ENCODE measurements around the gene KLF13.

The KLF13 gene

DNA sequence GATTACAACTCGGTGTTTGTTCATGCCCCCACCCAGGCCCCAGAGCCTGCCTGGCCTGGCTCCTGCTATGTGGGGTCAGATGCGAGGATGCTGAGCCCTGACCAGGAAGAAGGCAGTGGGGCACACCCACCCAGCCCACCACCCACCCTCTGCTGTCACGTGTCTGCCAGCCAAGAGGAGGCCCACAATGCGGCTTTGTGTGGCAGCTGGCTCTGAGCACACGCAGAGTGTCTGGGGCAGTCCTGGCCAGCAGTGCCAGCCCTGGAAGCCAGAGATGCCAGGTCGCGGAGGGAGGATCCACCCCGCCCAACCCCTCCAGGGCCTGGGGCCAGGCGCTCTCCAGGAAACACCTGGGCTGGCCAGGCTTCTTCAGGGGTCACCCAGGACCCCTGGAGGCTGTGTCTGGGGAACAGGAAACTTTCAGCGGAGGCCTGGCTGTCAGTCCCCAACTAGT lies 26.4 kb upstream of the KLF13 start:
- DNase-seq (ENCODE audit: low read depth) = no peak

DNA sequence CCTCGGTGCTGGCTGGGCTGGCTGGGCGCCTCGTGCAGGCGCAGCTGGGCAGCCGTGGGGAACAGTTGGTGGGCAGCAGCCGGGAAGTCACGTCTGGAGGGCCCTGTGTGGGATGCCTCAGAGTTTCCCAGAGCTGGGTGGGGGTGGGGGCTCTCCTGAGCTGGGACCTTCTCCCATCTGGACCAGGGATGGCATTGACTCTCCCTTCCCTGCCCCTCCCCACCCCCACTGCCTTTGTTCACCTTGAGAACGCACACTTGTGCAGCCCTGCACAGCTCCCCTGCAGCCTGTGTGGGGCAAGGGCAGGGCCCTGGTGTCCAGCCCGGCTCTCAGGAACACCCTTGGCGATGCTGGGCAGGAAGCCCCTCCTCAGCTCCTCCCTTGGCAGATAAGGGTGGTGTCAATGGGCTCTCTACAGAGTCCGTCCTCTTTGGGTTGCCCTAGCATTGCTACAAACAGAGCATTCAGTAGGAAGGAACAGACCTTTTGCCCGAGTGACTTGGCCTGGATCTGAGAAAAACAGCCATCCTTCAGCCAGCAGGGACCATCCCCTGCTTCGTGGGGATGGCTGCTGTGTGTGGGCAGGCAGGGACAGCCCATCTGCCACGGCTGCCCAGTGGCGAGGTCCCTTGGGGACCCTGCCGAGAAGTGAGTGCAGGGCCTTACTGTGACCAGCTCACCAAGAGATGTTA lies 25.5 kb upstream of the KLF13 start:
- DNase-seq (ENCODE audit: low read depth) = no peak

DNA sequence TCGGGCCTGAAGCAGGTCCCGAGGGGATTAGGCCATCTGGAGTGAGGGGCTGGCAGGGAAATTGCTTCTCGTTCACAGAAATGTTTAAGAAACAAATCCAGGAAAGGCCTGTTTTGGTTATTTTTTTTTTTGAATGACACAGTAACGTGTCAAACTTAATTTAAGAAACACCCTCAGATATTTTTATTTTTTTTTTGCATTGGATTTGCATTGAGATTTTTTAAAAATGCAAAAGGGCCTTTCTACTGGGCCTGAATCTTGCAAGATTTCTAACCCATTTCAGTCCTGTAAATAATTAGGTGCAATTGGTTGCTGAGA lies 25.0 kb upstream of the KLF13 start:
- no peak for DNase-seq (ENCODE audit: low read depth)

DNA sequence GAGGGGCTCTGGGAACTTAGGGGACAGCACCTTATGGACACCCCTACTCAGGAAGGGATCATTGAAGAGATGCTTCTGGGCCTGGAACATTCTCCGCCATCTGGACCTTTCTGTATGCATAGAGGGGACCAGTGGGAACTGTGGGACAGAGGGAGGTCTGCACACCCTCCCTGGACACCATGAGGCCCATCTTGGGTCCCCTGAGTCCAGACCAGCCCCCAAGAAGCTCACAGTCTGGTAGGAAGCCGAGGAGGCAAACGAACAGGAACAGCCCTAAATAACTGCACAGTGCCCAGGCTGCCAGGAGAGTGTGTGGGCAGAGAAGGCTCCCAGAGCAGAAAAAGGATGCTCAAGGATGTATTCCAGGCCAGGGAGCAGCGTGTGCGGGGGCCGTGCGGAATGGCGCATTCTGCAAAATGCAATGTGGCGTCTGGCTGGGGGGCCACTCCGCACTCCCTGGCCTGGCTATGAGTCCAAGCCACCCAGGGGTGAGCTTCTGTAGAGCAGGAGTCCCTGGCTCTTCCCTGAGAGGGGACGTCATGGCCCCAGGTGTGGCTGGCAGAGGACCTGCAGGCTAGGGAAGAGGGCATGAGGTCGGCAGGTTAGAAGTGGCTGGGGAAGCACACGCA lies 24.5 kb upstream of the KLF13 start:
- no peak for DNase-seq (ENCODE audit: low read depth)

DNA sequence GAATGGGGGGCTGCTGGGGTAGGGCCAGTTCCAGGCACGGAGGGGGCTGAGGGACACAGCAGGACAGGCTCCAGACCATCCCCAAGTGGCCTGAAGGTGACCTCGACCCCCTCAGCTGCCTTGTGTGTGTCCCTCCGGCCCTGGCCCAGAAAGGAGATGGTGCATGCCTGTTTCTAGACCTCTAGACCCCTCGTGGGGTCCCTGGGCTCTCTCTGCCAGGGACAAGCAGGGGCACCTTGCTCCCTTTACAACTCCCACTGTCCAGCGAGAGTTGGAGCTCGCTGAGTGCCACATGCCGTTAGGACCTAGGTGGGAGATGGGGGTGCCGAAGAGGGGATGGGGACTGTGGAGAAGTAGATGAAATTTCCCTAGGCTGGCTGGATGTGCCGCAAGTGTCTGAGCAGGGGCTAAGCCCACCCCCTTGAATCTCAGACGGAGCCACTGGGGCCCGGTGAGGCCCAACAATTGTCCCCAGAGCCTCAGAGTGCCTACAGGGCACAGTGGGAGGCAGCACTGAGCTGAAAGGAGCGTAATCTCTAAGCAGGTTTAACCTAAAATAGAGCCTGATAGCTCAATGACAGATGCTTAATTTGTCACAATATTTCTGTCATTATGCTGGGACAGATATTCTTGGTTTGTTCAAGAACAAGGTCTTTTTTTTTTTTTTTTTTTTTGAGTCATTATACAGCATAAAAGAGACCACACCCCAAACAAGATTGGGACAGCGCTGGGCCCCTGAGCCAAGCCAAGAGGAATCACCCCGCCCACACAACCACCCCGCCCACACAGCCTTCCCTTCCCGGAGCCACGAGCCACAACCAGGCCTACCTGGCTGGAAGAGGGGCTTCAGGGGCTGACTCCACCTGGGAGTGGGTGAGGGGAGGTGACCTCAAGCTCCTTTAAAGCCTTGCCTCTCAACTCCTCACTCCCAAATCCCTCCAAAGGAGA lies 23.6 kb upstream of the KLF13 start:
- no peak for DNase-seq (ENCODE audit: low read depth)

DNA sequence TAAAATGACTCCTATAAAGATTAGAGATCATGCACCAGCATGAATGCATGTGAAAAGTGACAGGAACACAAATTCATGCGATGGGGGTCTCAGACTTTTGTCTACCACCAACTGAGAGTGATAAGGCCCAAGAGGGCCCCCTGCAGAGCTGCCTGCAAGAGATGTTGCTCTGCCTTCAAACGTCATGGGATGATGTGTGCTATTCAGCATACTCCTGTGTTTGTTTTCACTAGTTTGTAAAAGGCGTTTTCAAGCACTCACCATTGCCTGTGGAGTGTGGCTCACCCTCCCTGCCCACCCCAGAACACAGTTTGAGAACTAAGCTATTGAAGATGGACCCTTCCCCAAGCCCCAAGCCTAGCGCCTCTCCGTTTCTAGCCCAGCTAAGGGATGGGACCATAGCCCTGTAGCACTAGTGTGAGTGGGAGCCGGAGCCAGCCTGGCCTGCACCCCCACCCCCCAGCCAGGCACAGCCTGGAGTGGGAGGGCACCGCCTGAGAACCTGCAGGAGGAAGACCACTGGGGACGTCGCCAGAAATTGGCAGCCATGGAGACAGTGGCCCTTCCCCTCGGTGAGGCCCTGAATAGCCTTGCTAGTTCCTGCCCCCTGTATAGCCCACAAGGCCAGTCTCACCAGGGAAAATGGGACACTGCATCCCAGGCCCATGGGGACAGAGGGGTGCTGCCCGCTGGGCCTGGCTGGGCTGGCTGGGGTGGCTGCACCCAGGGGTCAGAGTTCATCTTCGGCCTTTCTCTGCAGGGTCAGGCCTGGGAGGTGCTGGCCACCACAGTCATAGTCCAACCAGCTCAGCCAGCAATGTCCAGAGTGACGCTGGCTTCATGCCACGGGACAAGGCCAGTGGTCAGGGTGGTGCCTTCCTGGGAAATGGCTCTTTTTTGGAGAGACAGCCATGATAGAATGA lies 22.6 kb upstream of the KLF13 start:
- DNase-seq (ENCODE audit: low read depth) = no peak

DNA sequence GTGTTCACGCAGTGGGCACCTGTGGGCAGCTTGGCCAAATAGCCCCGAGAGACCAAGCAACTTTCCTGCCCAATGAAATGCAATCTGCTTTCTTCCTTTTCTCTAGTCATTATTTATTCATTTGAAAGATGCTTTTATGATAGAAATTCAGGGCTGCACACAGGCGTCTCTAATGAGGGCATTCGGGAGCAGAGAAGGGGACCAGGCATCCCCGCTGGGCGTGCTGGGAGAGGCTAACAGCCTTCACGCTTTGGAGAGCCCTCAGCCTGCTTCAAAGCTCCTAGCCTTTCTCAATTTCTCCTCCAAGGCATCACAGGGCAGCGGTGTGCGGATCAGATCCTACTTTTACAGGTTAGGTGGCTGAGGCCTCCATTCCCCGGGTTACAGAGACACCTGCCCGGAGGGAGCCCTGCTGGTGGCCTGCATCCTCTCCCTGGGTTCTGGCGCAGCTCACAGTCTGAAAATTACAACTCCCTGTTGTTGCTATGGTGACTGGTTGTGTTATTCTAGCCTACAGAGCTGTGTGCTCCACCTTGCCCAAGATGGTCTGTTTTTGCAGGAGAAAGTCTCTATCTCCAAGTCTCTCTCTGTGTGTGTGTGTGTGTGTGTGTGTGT lies 21.8 kb upstream of the KLF13 start:
- DNase-seq (ENCODE audit: low read depth) = no peak

DNA sequence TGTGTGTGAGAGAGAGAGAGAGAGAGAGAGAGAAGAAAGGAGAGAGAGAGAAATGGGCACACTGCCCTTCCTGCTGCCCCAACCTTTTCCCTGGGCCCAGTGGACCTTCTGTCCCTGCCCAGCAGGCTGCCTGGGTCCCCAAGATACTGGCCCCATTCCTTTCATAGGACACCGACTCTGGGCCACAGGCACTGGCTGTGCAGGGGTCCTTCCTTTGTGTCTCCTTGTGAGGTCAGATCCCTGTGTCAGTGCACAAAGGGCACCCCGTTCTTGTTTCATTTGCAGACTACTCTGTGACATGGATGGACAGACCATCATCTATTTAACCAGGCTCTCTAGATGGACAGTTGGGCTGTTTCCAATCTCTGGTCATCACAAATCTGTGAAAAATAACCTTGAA lies 21.3 kb upstream of the KLF13 start:
- no peak for DNase-seq (ENCODE audit: low read depth)

DNA sequence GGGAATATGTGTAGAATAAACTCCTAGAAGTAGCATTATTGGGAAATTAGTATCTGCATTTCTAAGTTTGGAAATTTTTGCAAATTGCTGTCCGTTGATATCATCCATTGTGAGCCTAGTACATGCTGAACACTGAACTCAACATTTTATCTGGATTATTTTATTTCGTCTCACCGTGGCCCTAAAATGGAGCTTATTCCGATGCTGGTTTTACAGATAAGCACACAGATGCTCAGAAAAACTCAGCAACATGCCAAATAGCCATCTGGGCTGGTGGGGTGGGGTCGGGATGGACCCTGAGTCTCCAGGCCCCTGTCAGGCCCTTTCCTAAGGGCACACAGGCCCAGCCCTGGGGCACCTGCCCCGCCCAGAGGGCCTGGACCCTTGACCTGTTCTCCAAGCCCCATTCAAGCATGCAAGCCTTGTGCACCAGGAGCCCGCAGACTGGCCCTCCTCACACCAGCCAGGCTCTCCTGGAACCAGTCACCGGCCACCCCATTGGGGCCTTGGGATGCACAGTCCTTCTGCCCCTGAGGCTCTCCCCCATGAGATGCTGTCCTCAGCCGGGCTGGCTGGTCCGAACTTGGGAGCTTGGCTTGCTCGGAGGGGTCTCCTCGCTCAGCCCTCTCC lies 20.7 kb upstream of the KLF13 start:
- no peak for DNase-seq (ENCODE audit: low read depth)

DNA sequence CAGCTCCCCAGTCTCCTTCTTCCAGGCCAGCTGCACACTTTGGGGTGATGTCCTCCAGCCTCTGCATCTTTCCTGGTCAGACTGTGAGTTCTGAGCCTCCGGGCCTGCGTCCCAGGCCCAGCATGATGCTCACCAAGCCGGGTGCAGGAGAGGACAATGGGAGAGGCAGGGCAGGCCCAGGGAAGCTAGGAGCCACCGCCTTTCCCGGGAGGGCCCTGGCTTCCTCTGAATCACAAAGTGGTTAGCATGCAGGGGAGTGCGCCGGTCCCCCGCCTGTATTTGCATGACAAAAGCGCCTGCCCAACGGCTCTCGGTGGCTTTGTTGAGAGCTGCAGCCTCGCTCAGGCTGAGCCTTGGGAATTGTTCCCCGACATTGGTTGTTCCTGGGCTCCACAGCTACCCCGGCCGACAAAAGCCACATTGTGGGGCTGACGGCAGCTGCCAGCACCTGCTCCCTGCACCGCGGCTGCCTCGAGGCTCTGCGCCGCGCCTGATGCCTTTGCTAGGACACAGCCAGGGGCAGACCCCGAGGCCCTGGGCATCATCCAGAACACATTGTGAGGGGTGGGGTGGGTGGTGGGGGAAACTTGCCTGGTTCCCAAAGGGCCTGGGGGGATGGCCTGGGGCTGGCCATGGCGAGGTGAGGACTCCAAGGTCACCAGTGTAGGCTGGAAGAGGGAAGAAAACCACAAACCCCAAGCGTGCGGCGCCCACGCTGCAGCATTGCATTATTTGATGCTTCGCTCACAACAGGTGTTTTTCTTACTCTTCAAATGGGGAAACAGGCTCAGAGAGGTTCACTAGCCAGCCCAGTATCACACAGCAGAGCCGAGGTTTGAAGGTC lies 20.0 kb upstream of the KLF13 start:
- DNase-seq (ENCODE audit: low read depth) = no peak

DNA sequence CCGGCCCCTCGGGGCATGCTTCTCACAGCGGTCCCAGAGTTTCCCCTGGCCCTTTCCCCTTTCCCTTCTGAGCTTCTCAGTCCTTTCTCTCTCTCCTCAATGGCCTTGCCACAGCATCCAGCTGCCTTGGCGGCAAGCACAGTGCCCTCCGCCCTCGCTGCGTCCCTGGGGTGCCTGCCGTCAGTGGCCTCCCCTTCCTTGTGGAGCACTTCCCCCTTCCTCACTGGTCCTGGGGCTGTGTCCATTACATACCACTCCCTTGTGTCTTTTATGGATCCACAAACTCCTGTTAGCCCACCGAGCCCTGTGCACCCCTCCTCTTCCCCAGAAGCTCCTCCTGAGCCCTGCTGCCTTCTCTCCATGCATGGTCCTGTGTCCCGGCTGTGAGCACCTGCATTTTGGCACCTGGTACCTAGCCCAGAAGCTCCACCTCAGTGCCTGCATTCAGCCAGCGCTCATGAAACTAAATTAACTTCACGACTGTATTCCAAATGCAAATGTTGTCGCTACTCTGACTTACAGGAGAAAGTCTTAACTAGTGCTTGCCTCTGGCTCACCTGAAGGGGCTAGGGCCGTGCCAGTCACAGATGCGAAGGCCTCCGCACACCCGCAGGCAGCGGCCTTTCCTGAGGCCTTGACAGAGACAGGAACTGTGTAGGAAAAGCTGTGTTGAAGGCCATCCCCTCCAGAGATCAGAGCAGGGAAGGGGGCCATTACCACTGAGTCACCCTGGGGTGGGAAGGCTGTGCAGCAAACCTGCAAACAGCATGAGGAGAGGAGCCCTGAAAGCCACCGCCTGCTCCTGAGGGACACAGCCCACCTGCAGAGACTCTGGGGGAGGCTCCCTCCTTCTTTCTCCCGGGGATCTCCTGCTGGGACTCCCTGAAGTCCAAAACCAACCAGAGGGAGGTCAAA lies 19.1 kb upstream of the KLF13 start:
- no peak for DNase-seq (ENCODE audit: low read depth)

DNA sequence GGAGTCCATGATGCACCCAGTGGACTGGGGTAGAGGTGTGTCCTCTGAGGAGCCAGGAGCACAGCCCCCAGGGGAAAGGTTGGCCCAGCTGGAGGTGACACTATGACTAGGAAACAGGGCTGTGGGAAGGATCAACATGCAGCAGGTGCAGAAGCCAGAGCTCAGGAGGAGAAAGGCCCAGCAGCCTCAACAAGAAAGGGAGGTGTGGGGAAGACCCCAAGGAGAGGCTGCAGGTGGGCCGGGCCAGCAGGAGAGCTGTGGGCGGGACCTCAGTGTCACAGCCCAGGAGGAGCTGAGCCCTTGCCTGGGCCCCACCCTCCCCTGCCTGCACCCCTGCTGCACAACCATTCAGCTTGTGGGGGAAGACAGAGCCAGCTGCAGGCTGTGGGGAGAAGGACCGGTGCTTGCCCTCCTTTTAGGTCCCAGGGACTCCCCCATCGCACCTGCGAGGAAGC lies 18.4 kb upstream of the KLF13 start:
- DNase-seq (ENCODE audit: low read depth) = no peak

DNA sequence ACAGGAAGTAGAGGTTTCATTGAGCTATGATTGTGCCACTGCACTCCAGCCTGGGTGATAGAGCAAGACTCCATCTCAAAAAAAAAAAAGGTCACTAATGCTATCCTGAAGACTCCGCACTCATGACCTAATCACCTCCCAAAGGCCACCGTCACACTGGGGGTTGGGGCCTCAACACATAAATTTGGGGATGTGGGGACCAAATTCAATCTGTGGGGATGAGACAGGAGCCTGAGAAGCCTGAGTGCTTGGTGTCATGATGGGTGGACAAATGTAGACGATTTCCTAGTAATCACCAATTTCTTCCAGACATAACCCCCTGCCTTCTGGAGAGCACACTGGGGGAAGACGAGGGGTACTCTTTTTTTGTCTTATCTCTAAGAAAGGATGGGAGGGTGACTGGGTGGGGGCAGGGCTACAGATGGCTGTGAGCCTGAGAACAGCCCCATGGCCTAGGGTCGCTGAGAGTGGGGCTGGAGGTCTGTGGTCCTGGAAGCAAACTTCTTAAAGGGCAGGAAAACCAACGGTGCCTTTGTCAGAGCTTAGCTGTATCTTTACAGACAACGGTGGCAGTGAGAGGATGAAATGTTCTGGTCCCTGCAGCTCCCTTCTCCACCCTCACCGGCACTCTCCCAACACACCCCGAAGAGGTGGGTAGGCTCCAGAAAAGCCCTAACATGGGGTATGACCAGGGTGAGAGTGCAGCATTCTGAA lies 16.6 kb upstream of the KLF13 start:
- no peak for DNase-seq (ENCODE audit: low read depth)

DNA sequence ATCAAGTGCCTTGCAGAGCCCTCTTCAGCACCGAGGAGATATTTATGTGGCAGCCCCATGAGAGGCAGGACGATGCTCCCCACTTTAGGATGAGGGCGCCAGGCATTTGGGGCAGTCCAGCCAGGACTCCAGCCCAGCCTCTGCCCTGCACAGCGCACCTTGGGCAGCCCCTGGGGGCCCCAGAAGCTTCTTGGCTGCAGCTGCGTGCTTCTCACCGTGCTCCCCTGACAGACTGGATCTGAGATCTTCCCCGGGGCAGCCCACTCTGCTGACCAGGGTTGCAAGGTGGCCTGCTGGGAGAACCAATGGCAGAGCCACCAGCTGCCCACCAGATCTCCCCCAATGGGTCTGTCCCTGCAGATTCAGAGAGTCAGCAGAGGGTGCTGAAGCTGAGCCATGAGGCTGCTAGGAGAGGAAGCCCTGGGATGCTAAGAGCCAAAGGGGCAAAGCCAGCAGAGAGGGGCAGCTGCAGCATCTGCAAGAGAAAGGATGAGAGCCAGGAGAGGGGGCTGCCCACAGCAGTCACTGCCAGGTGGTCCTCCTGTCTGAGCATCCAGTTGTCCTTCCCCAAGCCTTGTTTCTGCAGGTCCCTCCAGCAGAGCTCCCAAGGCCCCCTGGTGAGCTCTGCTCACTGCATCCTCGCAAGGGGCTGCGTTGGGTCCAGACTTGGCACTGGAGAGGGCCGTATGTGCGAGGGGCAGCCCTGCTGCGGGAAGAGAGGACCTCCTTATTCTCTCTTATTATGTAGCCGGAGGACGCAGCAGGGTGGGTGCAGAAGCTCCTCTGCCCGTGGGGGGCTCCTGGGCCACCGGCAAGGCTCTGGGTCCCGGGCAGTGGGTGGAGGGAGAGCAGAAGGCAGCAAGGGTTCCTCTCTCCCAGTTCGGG lies 14.7 kb upstream of the KLF13 start:
- no peak for DNase-seq (ENCODE audit: low read depth)

DNA sequence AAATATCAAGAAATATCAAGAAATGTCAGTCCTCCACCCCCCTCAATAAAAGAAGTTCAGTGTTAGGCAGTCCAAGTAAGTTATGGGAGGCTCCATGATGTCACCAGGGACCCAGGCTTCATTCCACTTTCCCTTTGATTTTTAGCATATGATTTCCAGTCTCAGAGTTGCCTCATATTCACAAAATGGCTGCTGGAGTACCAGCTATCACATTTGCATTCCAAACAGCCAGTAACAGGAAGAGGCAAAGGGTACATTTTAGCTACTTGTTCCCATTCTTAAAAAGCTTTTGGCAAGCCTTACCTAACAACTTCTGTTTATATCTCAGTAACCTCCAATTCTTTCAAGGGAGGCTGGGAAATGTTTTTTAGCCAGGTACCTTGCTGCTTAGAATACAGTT lies 13.4 kb upstream of the KLF13 start:
- no peak for DNase-seq (ENCODE audit: low read depth)

DNA sequence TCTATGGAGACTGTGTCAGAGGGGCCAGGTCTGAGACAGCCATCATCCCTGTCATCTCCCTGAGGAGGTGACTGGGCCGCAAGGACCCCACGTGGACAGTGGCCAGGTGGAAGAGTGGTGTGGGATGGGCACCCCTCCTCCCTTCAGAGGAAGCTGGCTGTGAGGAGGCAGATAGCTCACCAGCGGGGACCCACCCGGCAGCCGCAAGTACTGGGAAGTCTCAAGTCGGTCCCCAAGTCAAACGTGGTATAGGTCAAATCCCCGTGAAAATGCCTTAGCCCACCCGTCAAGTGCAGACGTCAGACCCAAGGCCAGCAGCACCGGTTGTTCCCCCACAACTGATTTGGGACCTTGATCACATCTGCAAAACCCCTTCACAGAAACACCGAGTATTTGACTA lies 12.3 kb upstream of the KLF13 start:
- DNase-seq (ENCODE audit: low read depth) = no peak

DNA sequence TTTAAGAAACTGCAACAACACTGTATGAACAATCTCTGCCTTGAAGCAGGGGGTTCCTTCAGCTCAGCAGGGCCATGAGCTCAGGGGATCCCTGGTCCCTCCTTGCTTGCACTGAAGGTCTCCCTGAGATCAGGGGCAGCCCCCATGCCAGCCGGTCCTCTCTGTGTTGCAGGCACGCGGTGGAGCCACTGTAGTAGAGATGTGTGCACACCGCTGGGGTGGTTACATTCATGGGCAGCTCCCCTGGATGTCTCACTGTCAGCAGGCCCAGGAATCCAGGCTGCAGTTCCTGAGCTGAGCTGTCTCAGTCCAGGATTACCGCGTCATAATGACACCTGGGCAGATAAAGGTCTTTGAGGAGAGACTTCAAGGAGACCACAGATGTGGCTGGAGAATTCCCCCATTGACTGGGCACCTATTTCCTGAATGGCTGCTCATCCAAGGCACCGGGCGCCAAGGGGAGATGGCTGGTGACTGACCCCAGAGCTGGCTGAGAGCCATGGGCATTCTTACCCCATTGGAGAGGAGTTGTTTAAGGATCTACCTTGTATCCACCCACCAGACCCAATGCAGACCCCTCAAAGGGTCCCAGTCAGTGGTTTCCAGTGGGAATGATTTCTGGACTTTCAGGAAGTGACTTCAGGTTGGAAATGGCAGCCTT lies 10.4 kb upstream of the KLF13 start:
- DNase-seq (ENCODE audit: low read depth) = no peak

Data from T follicular helper cell (primary cell).